HG03457 (cell line): ENCODE results near the gene DIP2C.
"Not testable (repeated sequence)": the region's sequence is repeated elsewhere in the genome, so short reads cannot be mapped to it uniquely, and the experiment has no call there.

Experiments used
- ATAC-seq: cut with Tn5 transposase; IDR thresholded peaks from one replicate; pipeline ENCODE4 v1.9.1; 2021; ENCODE audit warnings: moderate number of reproducible peaks; ENCODE audit not compliant: unreplicated experiment

The DIP2C gene

DNA sequence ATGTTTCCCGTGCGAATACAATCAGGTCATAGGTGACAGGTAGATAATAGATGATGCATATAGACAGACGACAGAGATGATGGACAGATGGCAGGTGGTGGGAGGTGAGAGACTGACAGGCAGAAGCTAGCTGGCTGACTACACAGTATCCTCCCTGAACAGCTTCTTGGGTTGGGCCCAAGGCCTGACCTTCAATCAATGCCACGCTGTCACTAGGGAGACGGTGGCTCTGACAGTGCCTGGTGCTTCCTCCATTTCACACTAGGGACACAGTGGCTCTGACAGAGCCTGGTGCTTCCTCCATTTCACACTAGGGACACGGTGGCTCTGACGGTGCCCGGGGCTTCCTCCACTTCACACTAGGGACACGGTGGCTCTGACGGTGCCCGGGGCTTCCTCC lies 200.1 kb downstream of the DIP2C start:
- ATAC-seq, result no peak

DNA sequence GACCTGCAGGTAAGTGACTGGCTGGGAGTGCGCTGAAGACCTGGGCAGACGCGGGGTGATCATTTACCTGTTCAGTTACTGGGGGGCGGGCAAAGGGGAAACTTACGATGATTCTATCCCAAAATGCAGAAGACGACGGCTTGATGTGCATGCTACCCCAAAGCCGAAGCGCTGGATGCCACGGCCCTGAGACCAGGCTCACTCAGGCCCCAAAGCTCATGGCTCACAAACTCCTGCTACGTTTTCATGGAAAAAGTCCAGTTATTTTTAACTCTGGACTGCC lies 200.6 kb downstream of the DIP2C start:
- no peak for ATAC-seq

DNA sequence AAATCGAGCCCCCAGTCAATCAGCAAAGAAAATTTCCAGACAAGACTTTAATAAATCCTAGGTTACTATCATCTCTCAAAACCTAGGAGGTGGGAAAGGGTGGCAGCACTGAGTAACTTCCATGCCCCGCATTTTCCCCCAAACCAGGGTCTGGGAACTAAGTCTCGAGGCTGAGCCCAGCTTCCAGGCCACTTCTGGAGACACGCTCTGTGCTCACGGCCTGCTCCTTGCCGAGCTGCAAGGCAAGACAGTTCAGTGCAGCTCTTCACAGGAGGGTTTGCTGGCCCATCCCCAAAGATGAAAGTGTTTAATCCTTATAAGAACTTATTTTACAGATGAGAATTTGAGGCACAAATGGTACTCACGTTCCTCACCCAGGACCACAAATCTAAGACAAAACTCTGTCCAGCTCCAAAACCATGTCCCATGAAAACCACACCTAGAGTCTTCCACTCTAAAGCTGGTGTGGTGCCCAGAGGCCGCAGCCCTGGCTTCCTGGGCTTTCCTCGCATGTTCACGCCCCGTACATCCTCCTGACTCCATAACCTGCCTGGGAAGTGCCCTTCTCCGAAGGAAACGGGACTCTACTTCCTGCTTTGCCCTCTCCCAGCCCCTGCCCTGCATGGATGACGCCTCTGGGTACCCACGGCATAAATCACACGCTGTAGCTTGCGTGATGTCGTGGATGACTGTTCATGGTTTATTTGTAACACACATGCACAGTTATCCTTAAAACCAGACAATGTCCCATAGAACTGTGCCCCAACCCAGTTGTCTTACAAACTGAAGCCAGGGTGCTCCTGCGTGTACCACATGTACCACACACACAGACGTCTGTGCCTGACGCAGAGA lies 201.2 kb downstream of the DIP2C start:
- no peak for ATAC-seq

GRCh38 chr10:486666-487322 lies 202.7 kb downstream of the DIP2C start:
- no peak for ATAC-seq

DNA sequence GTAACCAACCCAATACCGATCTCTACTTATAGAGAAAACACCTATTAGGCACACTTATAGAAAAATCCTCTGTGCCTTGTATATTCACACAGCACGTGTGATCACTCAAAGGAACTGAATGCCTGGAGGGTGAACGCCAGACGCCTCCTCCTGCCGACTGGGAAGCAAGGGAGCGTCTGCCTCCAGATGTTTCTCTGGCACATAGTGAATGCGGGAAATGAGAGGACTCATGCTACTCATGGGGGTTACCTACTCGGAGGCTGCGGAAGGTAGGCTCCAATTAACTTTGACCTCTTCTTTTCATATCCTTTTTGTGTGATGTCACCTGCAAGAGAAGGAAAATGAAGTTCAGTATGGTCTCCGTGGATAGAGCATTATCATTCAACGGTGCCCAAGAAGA lies 203.3 kb downstream of the DIP2C start:
- ATAC-seq, result no peak

- no peak for ATAC-seq
Observed at GRCh38 chr10:485776-486175, 203.7 kb downstream of the DIP2C start.

DNA sequence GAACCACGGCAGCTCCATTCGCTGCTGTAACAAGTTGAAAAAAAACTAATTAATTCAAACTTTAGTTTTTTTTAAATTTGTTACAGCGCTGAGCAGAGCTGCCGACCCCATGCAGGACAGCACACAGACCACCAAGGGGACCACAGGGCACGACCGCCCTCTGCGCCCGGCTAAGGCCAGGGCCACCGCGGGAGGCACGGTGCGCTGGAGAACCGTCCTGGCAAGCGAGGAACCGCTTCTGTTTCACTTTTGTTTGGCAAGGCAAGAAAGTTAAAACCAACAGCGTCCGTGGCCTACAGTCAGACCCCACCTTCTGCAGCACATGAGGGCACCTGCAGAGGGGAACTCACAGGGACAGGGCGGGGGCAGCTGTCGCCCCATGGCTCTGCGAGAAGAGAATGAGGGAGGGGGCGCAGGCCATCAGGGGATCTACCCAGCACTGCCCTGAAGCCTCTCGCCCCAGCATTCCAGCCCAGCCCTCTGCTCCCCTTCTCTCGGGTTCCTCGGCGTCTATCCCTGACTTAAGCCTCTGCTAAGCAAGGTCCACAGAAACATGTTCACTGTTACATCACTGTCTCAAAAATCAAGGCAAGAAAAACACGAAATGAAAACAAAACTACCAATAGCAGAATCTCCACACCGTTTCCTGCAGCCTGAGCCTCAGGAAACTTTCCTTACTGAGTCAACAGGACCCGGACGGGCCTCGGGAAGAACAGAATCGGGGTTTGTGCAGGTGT lies 204.4 kb downstream of the DIP2C start:
- ATAC-seq, result no peak

DNA sequence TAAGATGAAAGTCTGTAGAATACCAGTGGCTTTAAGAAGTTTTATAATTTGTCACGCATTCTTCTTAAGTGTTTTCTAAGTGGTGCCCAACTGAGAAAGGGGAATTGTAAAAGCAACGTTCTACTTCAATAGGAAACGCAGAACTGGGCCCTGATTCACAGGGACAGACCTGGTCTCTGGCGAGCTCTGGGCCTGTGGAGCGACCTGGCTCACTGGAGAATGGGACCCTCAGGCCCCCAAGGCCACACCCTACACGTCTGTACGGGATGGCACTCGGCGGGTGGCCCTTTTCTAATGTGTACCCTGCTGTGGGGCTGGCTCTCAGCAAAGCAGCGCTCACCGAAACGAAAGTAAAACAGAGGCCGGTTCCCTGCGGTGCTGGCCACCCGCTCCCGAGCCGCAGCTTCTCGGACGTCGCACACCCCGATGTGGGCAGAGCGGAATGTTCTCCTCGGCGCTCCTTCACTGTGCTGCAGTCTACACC lies 205.0 kb downstream of the DIP2C start:
- no peak for ATAC-seq

DNA sequence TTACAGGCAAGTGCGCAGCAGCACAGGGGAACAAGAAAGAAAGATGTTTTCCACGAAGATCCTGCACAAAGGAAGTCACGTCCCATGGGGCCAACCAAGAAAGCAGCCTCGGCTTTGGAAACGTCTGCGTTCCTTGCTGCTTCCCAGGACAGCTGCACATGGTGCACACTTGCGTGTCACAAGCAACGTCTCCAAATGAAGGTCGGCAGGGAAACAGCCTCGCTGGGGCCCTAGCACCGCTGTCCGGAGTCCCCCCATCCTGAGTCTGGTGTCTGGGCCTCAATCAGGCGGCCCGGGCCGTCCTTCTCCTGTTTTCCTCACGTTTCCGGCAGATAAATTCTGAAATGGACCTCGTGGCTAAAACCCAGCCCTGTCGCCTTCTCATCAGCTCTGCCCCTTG lies 206.2 kb downstream of the DIP2C start:
- no peak for ATAC-seq

DNA sequence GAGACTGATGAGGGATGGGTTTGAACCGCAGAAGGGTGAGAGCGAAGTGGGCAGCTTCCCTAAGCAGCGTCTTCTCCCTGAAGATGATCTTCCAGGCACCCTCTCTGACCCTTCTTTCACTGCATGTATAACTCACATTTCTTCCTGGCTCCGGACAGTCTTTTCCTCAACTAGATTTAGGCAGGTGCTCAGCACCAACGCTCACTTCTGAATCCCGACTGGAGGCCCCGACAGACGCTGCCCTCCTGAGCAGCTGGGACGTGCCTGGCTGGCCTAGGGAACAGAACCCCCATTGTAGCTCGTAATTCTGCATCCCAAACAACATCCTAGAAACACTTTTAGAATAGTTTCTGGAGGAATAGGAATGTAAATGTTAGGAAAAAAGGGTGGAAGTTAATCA lies 206.6 kb downstream of the DIP2C start:
- no peak for ATAC-seq

GRCh38 chr10:482051-482501 lies 207.4 kb downstream of the DIP2C start:
- no peak for ATAC-seq

- no peak for ATAC-seq
Observed at GRCh38 chr10:481628-482027, 207.8 kb downstream of the DIP2C start.

DNA sequence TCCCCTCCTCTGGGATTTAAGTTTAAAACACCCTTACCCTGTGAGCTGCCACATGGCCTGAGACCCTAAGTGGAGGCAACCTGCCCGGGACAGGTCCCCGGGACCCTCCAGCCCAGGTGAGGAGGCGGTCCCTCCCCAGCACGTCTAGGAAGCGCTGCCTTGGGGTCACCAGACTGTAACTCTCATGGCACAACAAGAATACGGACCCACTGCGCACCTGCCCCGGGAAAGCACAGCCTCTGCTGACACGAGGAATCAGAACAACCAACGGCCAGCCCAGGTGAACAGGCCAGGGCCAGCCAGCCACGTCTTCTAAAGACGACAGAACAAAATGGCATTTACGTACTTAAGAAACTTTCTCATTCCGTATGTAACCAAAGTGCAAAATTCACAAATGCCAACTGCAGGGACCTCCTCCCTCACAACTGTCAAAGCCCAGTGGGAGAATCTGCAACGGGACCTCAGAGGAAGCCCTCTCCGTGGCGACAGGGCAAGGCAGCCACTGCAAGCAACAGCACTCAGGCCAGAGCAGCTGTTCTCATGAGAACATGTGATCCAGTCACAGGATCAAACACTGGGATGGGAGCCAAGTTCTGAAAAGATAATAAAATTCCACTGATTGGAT lies 208.4 kb downstream of the DIP2C start:
- no peak for ATAC-seq

- ATAC-seq, result no peak
Observed at GRCh38 chr10:480498-480927, 209.0 kb downstream of the DIP2C start.

GRCh38 chr10:479706-480497 lies 209.6 kb downstream of the DIP2C start:
- not testable (repeated sequence) for ATAC-seq

- ATAC-seq, result no peak
Observed at GRCh38 chr10:478471-479245, 210.8 kb downstream of the DIP2C start.

DNA sequence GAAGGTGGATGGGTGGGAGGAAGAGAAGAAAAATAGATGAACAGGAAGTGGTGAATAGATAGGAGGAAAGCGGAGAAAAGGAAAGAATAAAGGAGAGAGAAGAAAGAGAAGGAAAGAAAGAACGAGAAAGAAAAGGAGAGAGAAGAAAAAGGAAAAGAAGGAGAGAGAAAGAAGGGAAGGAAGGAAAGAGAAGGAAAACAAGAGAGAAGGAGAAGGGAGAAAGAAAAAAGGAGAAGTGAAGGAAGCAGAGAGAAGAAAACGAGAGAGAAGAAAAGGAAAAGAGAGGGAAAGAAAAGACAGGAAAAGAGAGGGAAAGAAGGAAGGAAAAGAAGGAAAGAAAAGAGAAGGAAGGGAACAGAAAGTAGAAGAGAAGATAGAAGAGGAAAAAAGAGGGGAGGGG lies 211.8 kb downstream of the DIP2C start:
- no peak for ATAC-seq

- no peak for ATAC-seq
Observed at GRCh38 chr10:476455-476780, 213.1 kb downstream of the DIP2C start.

DNA sequence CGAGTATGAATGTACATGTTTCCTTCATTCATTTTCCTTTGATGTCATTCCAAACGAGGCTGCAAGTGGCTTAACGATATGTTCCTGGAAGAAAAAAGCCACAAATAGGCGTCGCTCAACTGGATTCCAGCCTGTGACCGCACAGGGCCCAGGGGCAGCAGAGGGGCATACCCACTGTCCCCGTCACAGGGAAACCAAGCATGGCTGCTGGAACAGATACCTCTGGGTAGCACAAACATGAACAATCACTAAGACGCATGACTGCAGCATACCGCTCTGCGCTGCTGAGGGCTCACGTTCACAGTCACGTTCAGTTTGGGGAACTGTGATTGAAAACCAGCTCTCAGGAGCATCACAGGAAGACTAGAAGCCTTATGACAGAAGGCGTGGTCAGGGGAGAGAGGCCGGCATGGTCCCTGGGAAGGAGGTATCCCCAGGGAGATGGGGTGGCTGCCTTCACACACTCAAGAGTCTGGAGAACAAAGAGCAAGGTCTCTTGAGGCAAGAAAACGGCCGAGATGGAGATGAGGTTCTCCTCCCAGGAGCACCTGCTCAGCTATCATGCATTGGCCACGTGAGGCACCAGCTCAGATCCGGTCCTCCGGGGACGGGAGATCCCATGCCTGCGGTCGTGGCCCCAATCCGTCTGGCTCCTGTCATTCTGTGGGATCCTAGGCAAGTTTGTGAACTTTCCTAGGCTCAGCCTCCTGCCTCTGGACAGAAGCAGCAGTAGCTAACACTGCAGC lies 213.6 kb downstream of the DIP2C start:
- ATAC-seq, result no peak
